Limb (tissue), 2 donors: ENCODE measurements around the gene CACNA1D.
A peak's percentile ranks its signal among the peaks of the same experiment; 100 is the strongest.

Experiments used
- DNase-seq, 2 donors: peaks; one replicate each; pipeline ENCODE4 v3.0.0-alpha.2; 2016; ENCODE audit errors: extremely low spot score in 2 of 2

The CACNA1D gene

GRCh38 chr3:53525765-53526703 is 31.6 kb downstream of the CACNA1D start:
- DNase-seq = peak; percentile 41 to 55

- no peak for DNase-seq
Observed at GRCh38 chr3:53526704-53527055, 32.3 kb downstream of the CACNA1D start.

- no peak for DNase-seq
Observed at GRCh38 chr3:53530205-53530604, 35.8 kb downstream of the CACNA1D start.

GRCh38 chr3:53531749-53532148 is 37.3 kb downstream of the CACNA1D start:
- no peak for DNase-seq

GRCh38 chr3:53533472-53533871 is 39.1 kb downstream of the CACNA1D start:
- no peak for DNase-seq

- DNase-seq = no peak
Observed at GRCh38 chr3:53534216-53534615, 39.8 kb downstream of the CACNA1D start.

- no peak for DNase-seq
Observed at GRCh38 chr3:53534676-53535400, 40.4 kb downstream of the CACNA1D start.

GRCh38 chr3:53536282-53536681 is 41.9 kb downstream of the CACNA1D start:
- no peak for DNase-seq

GRCh38 chr3:53544357-53544756 is 49.9 kb downstream of the CACNA1D start:
- DNase-seq = no peak

- DNase-seq = no peak
Observed at GRCh38 chr3:53545310-53545995, 51.0 kb downstream of the CACNA1D start.

- DNase-seq = no peak
Observed at GRCh38 chr3:53545996-53546359, 51.6 kb downstream of the CACNA1D start.

GRCh38 chr3:53547327-53547726 is 52.9 kb downstream of the CACNA1D start:
- DNase-seq = no peak

- no peak for DNase-seq
Observed at GRCh38 chr3:53550005-53550620, 55.7 kb downstream of the CACNA1D start.

GRCh38 chr3:53551324-53551723 is 56.9 kb downstream of the CACNA1D start:
- no peak for DNase-seq

- no peak for DNase-seq
Observed at GRCh38 chr3:53552730-53553129, 58.3 kb downstream of the CACNA1D start.

GRCh38 chr3:53553200-53553599 is 58.8 kb downstream of the CACNA1D start:
- no peak for DNase-seq

- no peak for DNase-seq
Observed at GRCh38 chr3:53554559-53555067, 60.2 kb downstream of the CACNA1D start.

- no peak for DNase-seq
Observed at GRCh38 chr3:53555068-53555588, 60.7 kb downstream of the CACNA1D start.

GRCh38 chr3:53566461-53567145 is 72.2 kb downstream of the CACNA1D start:
- DNase-seq = no peak

GRCh38 chr3:53570081-53570480 is 75.7 kb downstream of the CACNA1D start:
- no peak for DNase-seq

GRCh38 chr3:53570709-53571108 is 76.3 kb downstream of the CACNA1D start:
- no peak for DNase-seq
